ENCODE results near the gene ATF5.
A peak's percentile ranks its signal among the peaks of the same experiment; 100 is the strongest.
"Not testable (repeated sequence)": the region's sequence is repeated elsewhere in the genome, so short reads cannot be mapped to it uniquely, and the experiment has no call there.

The ATF5 gene

GRCh38 chr19:49950956-49951526, 22.0 kb downstream of the ATF5 start:
- DNase-seq = no peak

GRCh38 chr19:49951806-49952478, 22.9 kb downstream of the ATF5 start:
- DNase-seq = no peak

- DNase-seq = no peak
Observed at GRCh38 chr19:49952479-49952836, 23.5 kb downstream of the ATF5 start.

DNA sequence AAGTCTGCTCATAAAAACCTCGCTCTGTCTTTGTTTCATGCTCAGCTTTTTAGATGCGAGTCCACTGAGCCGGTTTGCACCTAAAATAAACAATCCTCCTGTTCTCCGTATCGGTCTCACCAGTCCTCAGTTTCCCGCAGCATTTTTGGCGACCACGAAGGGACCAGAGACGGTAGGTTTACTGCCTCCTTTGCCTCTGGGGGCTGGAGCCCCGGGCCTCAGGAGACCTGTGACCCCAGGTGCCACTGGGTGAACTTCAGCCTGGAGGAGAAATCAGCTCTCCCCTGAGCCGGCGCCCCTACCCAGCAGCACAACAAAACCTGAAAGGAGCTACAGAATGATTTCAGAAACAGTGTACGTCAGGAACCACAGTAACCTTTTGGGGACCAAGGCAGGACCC, 23.9 kb downstream of the ATF5 start:
- no peak for DNase-seq

DNA sequence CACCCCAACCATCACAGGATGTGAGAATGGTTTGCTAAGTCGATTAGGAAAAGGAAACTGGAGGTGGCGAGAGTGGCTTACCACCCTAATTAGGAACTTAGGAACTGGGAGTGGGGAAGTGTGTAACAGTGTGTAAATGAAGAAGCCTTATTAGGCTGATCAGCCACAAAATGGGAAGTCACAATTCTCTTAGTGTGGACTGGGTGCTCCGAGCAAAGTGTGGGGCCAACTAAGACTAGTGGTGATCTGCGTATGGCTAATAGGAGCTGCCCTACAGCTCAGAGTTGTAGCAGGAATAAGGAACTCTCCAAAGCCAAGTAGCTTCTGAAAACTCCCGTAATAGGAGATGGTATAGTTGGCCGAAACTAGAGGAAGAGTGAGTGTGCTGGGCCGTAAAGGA, 24.4 kb downstream of the ATF5 start:
- no peak for DNase-seq

DNA sequence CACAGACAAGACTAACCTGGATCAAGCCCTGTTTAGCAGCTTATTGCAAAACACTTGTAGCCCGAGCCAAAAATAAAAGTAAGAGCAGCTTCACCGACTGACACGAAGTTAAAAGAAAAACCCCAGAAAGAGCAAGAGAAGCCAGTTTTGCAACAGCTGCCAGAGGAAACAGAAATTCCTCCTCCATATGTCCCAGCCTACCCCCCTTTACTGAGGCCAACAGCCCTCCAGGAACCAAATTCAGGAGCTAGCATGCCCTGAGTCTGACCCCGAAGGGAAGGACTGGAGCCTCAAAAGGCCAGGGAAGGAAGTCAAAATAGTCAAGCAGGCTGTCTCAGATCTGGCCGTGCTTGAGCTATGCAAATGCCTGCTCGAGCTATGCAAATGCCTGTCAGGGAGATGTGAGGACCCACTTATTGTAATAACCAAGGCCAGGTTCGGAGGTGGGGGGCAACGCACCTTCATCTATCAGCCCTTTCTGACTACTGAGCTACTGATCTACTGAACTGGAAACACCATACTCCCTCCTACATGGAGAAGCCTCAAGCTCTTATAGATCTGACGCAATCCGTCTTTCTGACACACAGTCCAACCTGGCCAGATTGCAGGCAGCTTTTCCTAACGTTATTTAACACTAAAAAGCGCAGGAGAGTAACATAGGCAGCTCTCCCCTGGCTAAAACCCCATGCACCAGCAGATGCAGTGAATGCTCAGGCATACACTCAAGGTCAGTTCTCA, 25.3 kb downstream of the ATF5 start:
- DNase-seq = no peak

GRCh38 chr19:49954933-49955332, 25.9 kb downstream of the ATF5 start:
- DNase-seq = no peak

GRCh38 chr19:49956115-49956495, 27.1 kb downstream of the ATF5 start:
- no peak for DNase-seq

- no peak for DNase-seq
Observed at GRCh38 chr19:49957262-49957915, 28.4 kb downstream of the ATF5 start.

GRCh38 chr19:49958144-49958543, 29.1 kb downstream of the ATF5 start:
- DNase-seq = not testable (repeated sequence)

DNA sequence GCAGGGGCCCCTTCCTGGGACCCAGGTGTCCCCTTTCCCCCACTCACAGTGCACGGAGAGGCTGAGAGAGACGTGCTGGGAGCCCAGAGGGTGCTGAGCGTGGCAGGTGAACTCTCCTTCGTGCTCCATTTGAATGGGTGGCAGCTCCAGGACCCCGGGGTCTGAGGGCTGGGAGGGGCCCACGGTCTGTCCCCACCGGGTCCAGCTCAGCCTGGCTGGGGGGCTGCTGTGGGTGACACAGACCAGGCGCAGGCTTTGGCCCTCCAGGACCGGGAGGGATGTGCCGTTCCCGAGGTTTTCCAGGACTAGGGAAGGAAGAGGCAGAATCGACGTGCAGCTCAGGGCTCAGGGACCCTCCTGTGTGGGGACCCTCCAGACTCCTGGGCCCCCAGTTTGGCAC, 29.6 kb downstream of the ATF5 start:
- DNase-seq = not testable (repeated sequence)

GRCh38 chr19:49959892-49960291, 30.9 kb downstream of the ATF5 start:
- DNase-seq = not testable (repeated sequence)

- DNase-seq = not testable (repeated sequence)
Observed at GRCh38 chr19:49960980-49961379, 32.0 kb downstream of the ATF5 start, which contains the start of gene SIGLEC11. SIGLEC11 (minus strand) TSS chr19:49961172; CDS start chr19:49961081, 91 bp downstream.

DNA sequence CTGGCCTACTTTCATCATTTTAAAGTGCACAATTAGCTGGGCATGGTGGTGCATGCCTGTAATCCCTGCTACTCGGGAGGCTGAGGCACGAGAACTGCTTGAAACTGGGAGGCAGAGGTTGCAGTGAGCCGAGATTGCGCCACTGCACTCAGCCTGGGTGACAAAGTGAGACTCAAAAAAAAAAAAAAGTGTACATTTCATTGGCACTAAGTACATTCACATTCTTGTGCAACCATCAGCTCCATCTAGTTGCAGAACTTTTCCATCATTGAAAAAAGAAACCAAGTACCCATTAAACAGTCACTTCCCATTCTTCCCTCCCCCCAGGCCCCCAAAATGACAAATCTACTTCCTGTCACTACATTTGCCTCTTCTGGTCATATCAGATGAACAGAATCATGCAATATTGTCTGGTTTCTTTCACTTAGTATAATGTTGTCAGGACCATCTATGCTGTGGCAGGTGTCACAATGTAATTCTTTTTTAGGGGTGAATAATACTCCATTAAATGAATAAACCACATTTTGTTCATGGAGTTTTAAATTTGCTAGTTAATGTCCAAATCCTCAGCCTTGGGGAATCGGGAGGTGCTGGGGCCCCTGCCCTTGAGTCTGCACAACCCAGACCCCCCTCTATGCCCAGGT, 39.4 kb downstream of the ATF5 start:
- DNase-seq = no peak

DNA sequence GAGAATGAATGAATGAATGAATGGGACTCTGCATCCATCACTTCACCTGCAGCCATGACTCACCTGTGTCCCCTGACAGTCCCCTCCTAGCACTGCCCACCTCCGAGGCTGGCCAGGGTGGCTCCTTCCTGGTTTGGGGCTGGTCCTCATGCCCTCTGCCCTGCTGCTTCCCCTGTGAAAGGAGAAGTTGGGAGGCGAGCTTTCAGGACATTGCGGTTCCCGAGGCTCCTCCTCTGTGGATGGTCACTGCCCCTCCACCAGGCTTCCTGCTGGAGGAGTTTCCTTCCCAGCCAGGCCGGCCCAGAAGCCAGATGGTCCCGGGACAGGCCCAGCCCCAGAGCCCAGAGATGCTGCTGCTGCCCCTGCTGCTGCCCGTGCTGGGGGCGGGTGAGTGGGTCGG, 40.4 kb downstream of the ATF5 start:
- DNase-seq = not testable (repeated sequence)

DNA sequence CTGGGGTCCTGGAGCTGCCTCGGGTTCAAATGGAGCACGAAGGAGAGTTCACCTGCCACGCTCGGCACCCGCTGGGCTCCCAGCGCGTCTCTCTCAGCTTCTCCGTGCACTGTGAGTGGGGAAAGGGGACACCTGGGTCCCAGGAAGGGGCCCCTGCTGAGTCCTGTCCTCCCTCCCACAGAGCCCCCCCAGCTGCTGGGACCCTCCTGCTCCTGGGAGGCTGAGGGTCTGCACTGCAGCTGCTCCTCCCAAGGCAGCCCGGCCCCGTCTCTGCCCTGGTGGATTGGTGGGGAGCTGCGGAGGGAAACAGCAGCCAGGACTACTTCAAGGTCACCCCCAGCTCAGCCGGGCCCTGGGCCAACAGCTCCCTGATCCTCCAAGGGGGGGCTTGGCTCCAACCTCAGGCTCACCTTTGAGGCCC, 43.0 kb downstream of the ATF5 start:
- DNase-seq = no peak

GRCh38 chr19:49972841-49973240, 43.8 kb downstream of the ATF5 start:
- no peak for DNase-seq

- DNase-seq = no peak
Observed at GRCh38 chr19:49973987-49974386, 45.0 kb downstream of the ATF5 start.

DNA sequence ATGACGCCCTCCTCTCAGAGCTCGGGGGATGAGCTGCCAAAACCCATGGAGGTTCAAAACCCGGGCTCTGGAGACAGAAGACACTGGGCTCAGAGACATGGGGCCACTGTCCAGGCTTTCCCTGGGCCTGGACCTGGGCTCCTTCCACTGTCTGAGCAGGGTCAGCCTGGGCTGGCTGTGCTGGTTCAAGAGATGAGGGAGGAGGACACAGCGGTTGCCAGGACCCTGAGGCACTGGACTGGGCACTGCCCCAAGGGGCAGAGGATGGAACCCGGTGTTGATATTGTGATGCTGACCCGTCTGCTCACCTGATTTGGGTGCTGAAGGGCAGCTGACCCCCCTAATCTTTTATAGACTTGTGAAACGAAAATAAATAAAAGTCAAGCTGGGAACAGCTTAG, 46.0 kb downstream of the ATF5 start:
- DNase-seq = no peak

GRCh38 chr19:49976496-49976895, 47.5 kb downstream of the ATF5 start:
- no peak for DNase-seq

DNA sequence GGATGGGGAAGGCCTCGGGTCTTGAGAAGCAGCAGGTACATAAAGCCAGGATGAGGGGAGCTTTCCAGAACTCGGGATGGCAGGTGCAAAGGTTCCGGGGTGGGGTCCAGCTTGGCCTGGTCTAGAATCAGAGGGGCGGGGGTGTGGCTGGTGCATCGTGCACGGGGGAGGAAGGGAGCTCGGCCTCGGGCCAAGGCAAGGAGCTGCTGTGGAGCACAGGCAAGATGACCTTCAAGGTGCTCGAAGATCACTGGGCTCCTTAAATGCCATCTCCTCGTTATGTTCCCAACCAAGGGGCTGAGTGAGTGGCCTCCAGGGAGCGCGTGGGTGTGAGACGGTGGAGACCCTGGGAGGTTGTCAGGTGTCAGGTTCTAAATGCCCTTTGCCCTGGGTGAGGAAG, 48.1 kb downstream of the ATF5 start:
- DNase-seq = peak; percentile 41

DNA sequence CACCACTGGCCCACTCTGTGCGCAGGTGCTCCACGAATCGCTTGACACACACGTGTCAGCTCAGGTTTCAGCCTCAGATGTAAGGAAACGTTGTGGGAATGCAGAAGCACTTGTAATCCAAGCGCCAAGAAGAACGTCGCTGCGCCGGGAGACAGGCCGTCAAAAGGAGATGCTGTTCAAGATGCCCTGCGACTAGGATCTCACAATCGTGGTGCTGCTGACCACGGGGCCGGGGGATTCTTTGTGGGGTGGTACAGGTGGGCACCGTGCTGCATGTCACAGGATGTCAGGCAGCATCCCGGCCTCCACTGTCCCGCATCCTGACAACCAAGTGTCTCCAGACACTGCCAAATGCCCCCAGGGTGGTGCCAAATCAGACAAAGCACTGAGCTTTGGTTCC, 48.9 kb downstream of the ATF5 start:
- DNase-seq = peak; percentile 35

GRCh38 chr19:49978324-49978723, 49.3 kb downstream of the ATF5 start:
- DNase-seq = no peak
